Measurements from ENCODE around the gene VTI1A.
"Not testable (repeated sequence)": the region's sequence is repeated elsewhere in the genome, so short reads cannot be mapped to it uniquely, and the experiment has no call there.

VTI1A gene

GRCh38 chr10:112454910-112455779 is 8.1 kb downstream of the VTI1A start:
- no peak for DNase-seq

- DNase-seq: no peak
Measured at GRCh38 chr10:112456533-112456932, 9.5 kb downstream of the VTI1A start.

- DNase-seq: no peak
Measured at GRCh38 chr10:112460366-112460765, 13.4 kb downstream of the VTI1A start.

GRCh38 chr10:112461029-112461887 is 14.2 kb downstream of the VTI1A start:
- peak; percentile 91 for DNase-seq

- not testable (repeated sequence) for DNase-seq
Measured at GRCh38 chr10:112464074-112464473, 17.1 kb downstream of the VTI1A start.

GRCh38 chr10:112465299-112465883 is 18.4 kb downstream of the VTI1A start:
- no peak for DNase-seq

- DNase-seq: no peak
Measured at GRCh38 chr10:112466802-112467201, 19.8 kb downstream of the VTI1A start.

GRCh38 chr10:112467541-112468075 is 20.6 kb downstream of the VTI1A start:
- DNase-seq: no peak

GRCh38 chr10:112471878-112472487 is 25.0 kb downstream of the VTI1A start:
- peak; percentile 45 for DNase-seq

- peak; percentile 47 for DNase-seq
Measured at GRCh38 chr10:112475575-112476218, 28.7 kb downstream of the VTI1A start.

- DNase-seq: no peak
Measured at GRCh38 chr10:112481602-112482001, 34.6 kb downstream of the VTI1A start.

- DNase-seq: no peak
Measured at GRCh38 chr10:112484399-112484798, 37.4 kb downstream of the VTI1A start.

GRCh38 chr10:112487964-112488363 is 40.9 kb downstream of the VTI1A start:
- no peak for DNase-seq

GRCh38 chr10:112490545-112490944 is 43.5 kb downstream of the VTI1A start:
- DNase-seq: peak; percentile 49

- DNase-seq: peak; percentile 36
Measured at GRCh38 chr10:112491144-112491543, 44.1 kb downstream of the VTI1A start.

GRCh38 chr10:112492736-112493135 is 45.7 kb downstream of the VTI1A start:
- no peak for DNase-seq

- DNase-seq: no peak
Measured at GRCh38 chr10:112497347-112497950, 50.4 kb downstream of the VTI1A start.

- no peak for DNase-seq
Measured at GRCh38 chr10:112498806-112499205, 51.8 kb downstream of the VTI1A start.

- DNase-seq: not testable (repeated sequence)
Measured at GRCh38 chr10:112499985-112500384, 53.0 kb downstream of the VTI1A start.

GRCh38 chr10:112502536-112502935 is 55.5 kb downstream of the VTI1A start:
- DNase-seq: no peak

- DNase-seq: no peak
Measured at GRCh38 chr10:112503643-112504042, 56.6 kb downstream of the VTI1A start.
